ENCODE results near the gene NLRP12. TPM values are rescaled to one million over a fixed set of nuclear protein-coding genes. Genes with fewer than 3 reads are reported as not detected.
A peak's percentile ranks its signal among the peaks of the same experiment; 100 is the strongest.

NLRP12 gene
- not detected in 2 replicates for total RNA-seq (2012; rRNA removed)
- polyA plus RNA-seq (2012; rRNA removed) = not detected in 2 replicates
- polyA plus RNA-seq (2012; cell fraction: cytosol; rRNA removed) = 0.06 TPM in 1 of 2 replicates, not detected in the other
- polyA plus RNA-seq (2012; cell fraction: nucleus; rRNA removed; ENCODE audit: low replicate concordance) = not detected in 2 replicates
- Bru-seq, nascent RNA = not detected
- BruChase-seq, experiment 1, labeled RNA remaining after a 6-hour chase = not detected
- percentile 9 among the genes with signal in this experiment for BruChase-seq, experiment 2, labeled RNA remaining after a 2-hour chase
- long read RNA-seq = 0 reads

- no peak for ATAC-seq (ENCODE audit: low read depth)
- Histone ChIP-seq H3K9me1 (ENCODE audit: insufficient read depth, low read length) (no peaks in the 10 kb centered on the region), H4K91ac (ENCODE audit: insufficient read depth, low read depth, low read length) (no peak within 1 kb of the TSS), H2AK9ac (replicated peaks; ENCODE audit: low read depth, low read length, poor library complexity) (peak within 1 kb of the TSS; percentile 42), H2AFZ (replicated peaks; ENCODE audit: low read length, poor library complexity) (peak within 1 kb of the TSS; percentile 63), H3K79me1 (ENCODE audit: low read depth in 1 of 2, low read length in 2 of 2) (no peaks in the 10 kb centered on the region), H3K14ac (replicated peaks; ENCODE audit: low read depth, low read length) (no peak within 1 kb of the TSS), H2BK15ac (ENCODE audit: low read depth, low read length) (no peak within 1 kb of the TSS), H3K27me3 (ENCODE audit: control insufficient read depth, insufficient read depth, low read length) (no peaks in the 10 kb centered on the region; the same call in 1 of the 2 replicates), H4K20me1 (ENCODE audit: insufficient read depth, low read length) (no peaks in the 10 kb centered on the region), H3K4me3 (ENCODE audit: insufficient read depth, low read depth, low read length) (no peak within 1 kb of the TSS), H3K27ac (ENCODE audit: insufficient read depth, low read length) (no peak within 1 kb of the TSS), H4K5ac (ENCODE audit: low read depth, low read length) (no peak within 1 kb of the TSS), H3K4me2 (ENCODE audit: low read depth, low read length) (no peak within 1 kb of the TSS), H3K4ac (ENCODE audit: low read depth, low read length) (no peak within 1 kb of the TSS), H3K4me1 (ENCODE audit: control insufficient read depth, insufficient read depth, low read length) (no peaks in the 10 kb centered on the region), H4K8ac (ENCODE audit: low read depth in 2 of 2, low read length in 2 of 2) (no peak within 1 kb of the TSS), H3K18ac (ENCODE audit: low read depth, low read length) (no peak within 1 kb of the TSS), H3K9ac (ENCODE audit: low read depth, low read length) (no peak within 1 kb of the TSS), H3K56ac (ENCODE audit: extremely low read depth, insufficient read depth, low read length) (no peak within 1 kb of the TSS), H2BK5ac (ENCODE audit: low read depth, low read length, poor library complexity, severe bottlenecking) (no peak within 1 kb of the TSS), H3K36me3 (ENCODE audit: control insufficient read depth, insufficient read depth, low read length) (no peaks in the 10 kb centered on the region), H2BK120ac (ENCODE audit: low read depth, low read length) (no peak within 1 kb of the TSS), H3K9me3 (ENCODE audit: control insufficient read depth, insufficient read depth, low read length) (no peaks in the 10 kb centered on the region; the same call in none of the 2 replicates), H2AK5ac (ENCODE audit: low read depth, low read length) (no peak within 1 kb of the TSS), H2BK20ac (ENCODE audit: low read depth, low read length) (no peak within 1 kb of the TSS), H3K23ac (ENCODE audit: low read depth, low read length) (no peak within 1 kb of the TSS)
- TF ChIP-seq BHLHE40 (IDR thresholded peaks at IDR 0.05; ENCODE audit: low read depth, low read length) = no peak
- no peak for TF ChIP-seq MAZ (IDR thresholded peaks at IDR 0.05; ENCODE audit: borderline replicate concordance, low read depth, low read length)
- TF ChIP-seq FOS (IDR thresholded peaks at IDR 0.05; ENCODE audit: low read depth, low read length) = no peak
- no peak for TF ChIP-seq POLR2A (IDR thresholded peaks at IDR 0.05; ENCODE audit: low read depth, low read length)
- TF ChIP-seq RCOR1 (IDR thresholded peaks at IDR 0.05; ENCODE audit: insufficient replicate concordance, low read length) = no peak
- no peak for TF ChIP-seq ELK1 (IDR thresholded peaks at IDR 0.05; ENCODE audit: borderline replicate concordance, low read depth, low read length)
- TF ChIP-seq RFX5 (IDR thresholded peaks at IDR 0.05; ENCODE audit: low read depth, low read length) = no peak
- TF ChIP-seq MAFK (IDR thresholded peaks at IDR 0.05; ENCODE audit: low read depth, low read length) = no peak
- no peak for TF ChIP-seq CHD1 (IDR thresholded peaks at IDR 0.05; ENCODE audit: low read depth, low read length)
- TF ChIP-seq, protein P1, sequence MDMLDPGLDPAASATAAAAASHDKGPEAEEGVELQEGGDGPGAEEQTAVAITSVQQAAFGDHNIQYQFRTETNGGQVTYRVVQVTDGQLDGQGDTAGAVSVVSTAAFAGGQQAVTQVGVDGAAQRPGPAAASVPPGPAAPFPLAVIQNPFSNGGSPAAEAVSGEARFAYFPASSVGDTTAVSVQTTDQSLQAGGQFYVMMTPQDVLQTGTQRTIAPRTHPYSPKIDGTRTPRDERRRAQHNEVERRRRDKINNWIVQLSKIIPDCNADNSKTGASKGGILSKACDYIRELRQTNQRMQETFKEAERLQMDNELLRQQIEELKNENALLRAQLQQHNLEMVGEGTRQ (IDR thresholded peaks at IDR 0.05; ENCODE audit: low read depth, low read length) = no peak
- TF ChIP-seq SMC3 (IDR thresholded peaks at IDR 0.05; ENCODE audit: low read depth, low read length) = no peak
- in situ Hi-C loops (cut with MboI; ENCODE audit: low sequenced_read_pairs) = no loop called here
- POLR2A ChIA-PET (ENCODE audit: unreplicated experiment) = no interaction called here
- DNase-seq = no peak
- dilution Hi-C loops (cut with HindIII; ENCODE audit: low sequenced_read_pairs, unreplicated experiment) = no loop called here
- CTCF ChIA-PET = no interaction called here
- no TSS peak for BruUV-seq (replicated peaks)
- WGBS, 2 experiments (ENCODE audit: extremely low coverage in 2 of 2, insufficient read length in 1 of 2) = no CpG with 5 or more reads among the region's 14 CpGs
- intact Hi-C loops (cut with micrococcal nuclease) = no loop called here
Observed at GRCh38 chr19:53824134-53824611, at the start of gene NLRP12. TSS of gene NLRP12 (minus strand) at chr19:53824314. CDS start at chr19:53824174, 140 bp downstream.

Measured in IMR-90 (cell line).